Psoas muscle (tissue), 8 donors: ENCODE measurements around the gene CDHR2. TPM values are rescaled to one million over a fixed set of nuclear protein-coding genes. Genes with fewer than 3 reads are reported as not detected.

Experiments used
- ATAC-seq, 4 donors: fragments of 200-7000 bp; cut with Tn5 transposase; one replicate each; pipeline ENCODE4 v1.9.1; 2020; ENCODE audit warnings: moderate library complexity in 3 of 4, mild to moderate bottlenecking in 2 of 4
- DNase-seq, 2 donors: peaks; one replicate each; pipeline ENCODE4 v3.0.0-alpha.2; 2020
- H3K27ac ChIP-seq: fragments of 200-600 bp; one replicate; pipeline ENCODE4 v1.8.0; 2022
- H3K27me3 ChIP-seq, 3 donors: fragments of 200-600 bp in 1 of 3; one replicate each; pipeline versions ENCODE4 v1.6.1 to v1.8.0; 2013 to 2022; ENCODE audit warnings: low read length in 2 of 3, mild to moderate bottlenecking in 2 of 3, moderate library complexity in 1 of 3; ENCODE audit not compliant: insufficient read depth in 3 of 3
- H3K36me3 ChIP-seq, 2 donors: fragments of 200-600 bp in 1 of 2; one replicate each; pipeline versions ENCODE4 v1.6.1 to v1.8.0; 2013 to 2022; ENCODE audit warnings: low read depth in 1 of 2, mild to moderate bottlenecking in 1 of 2, moderate library complexity in 1 of 2; ENCODE audit not compliant: insufficient read depth in 1 of 2
- H3K4me1 ChIP-seq: fragments of 200-600 bp; one replicate; pipeline ENCODE4 v1.8.0; 2022
- H3K4me3 ChIP-seq: fragments of 200-600 bp; one replicate; pipeline ENCODE4 v1.8.0; 2022; ENCODE audit warnings: mild to moderate bottlenecking
- H3K9me3 ChIP-seq: fragments of 200-600 bp; one replicate; pipeline ENCODE4 v1.8.0; 2022
- WGBS, 3 donors: extraction: QIAGEN DNeasy Blood & Tissue Kit; methylation state at CpG; one replicate each; pipeline versions ENCODE4 v1.1.6 to v1.1.7; 2013; 5-methylcytosine and 5-hydroxymethylcytosine counted together
- intact Hi-C, 2 donors: fragments of 100-400 bp; cut with DNase I; formaldehyde crosslinking; loops; one replicate each; pipeline versions ENCODE4 v1.11.0 to v1.14.2; 2022
- polyA plus RNA-seq, 3 donors: library from polyadenylated mRNA; stranded (reverse); fragments of 200-250 nt; gene quantifications; one replicate each; pipeline ENCODE4 v1.2.3, GENCODE V29; 2013
- total RNA-seq, 4 donors: library from RNA; stranded (reverse); fragmentation: NEBNext Ultra II Directional in 2 of 4; extraction: Animal tissue kit (Norgen Biotek cat#: 25700) in 2 of 4; gene quantifications; one replicate each; pipeline versions ENCODE4 v1.2.1 to v1.2.4, GENCODE V29; 2021 to 2023
- TF ChIP-seq, protein P1 (sequence below): fragments of 200-600 bp; IDR thresholded peaks from one replicate; pipeline ENCODE4 v1.8.0; 2022; ENCODE audit warnings: antibody characterized with exemption
- donor health status: healthy with polysubstance abuse.
- donor health status: DM: no; HTN: no; CAD: no; lungs with moderate emphysema.
- donor health status: Bipolar disorder and iron deficiency.
- donor health status: healthy.
- donor health status: DM: yes; HTN: yes; CAD: no.
- donor health status: DM: no; HTN: no; CAD: no.
- donor health status: DM: no; HTN: no; CAD: no.
- donor health status: DM: yes; HTN: yes; CAD: no.

Gene CDHR2
- total and polyA plus RNA-seq, 7 donors, result 0.03 to 0.30 (median 0.14) TPM; not detected in 3

DNA sequence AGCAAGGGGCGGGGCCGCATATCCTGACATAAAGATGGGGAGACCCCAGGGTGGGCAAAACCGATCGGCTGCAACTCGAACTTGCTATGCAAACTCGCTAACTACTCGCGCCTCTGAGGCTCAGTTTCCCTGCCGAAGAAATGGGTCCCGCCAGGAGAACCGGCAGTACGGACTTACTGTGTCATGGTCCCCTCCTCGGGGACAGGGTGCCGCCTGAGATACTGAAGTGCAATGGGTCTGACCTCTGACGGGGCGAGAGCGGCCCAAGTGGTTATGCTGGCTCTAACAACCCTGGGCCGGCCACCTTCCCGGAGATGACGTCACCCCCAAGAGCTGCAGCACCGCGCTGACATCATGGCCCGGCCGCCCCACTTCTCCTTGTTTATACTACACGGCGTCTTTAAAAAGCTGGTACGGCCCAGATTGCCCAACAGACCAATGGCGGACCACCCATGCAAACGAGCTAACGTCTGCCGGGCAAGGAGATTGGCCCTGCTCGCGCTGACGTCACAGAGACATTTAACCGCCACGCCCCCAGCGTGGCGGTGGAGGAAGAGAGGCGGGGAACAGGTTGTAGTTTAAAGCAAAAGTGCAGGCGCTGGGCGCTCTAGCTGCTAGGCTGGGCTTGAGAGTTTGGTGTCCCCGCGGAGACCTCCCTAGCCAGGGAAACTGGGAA, 11.4 kb upstream of the CDHR2 start:
- peak; percentile 98 to 99 for DNase-seq
- TF ChIP-seq, protein P1, sequence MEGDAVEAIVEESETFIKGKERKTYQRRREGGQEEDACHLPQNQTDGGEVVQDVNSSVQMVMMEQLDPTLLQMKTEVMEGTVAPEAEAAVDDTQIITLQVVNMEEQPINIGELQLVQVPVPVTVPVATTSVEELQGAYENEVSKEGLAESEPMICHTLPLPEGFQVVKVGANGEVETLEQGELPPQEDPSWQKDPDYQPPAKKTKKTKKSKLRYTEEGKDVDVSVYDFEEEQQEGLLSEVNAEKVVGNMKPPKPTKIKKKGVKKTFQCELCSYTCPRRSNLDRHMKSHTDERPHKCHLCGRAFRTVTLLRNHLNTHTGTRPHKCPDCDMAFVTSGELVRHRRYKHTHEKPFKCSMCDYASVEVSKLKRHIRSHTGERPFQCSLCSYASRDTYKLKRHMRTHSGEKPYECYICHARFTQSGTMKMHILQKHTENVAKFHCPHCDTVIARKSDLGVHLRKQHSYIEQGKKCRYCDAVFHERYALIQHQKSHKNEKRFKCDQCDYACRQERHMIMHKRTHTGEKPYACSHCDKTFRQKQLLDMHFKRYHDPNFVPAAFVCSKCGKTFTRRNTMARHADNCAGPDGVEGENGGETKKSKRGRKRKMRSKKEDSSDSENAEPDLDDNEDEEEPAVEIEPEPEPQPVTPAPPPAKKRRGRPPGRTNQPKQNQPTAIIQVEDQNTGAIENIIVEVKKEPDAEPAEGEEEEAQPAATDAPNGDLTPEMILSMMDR, result no peak
- Histone ChIP-seq H3K4me3 (peak overlapping the region; percentile 77), H3K4me1 (peaks cover 39% of the 10 kb centered on the region), H3K36me3 (no peaks in the 10 kb centered on the region), H3K9me3 (no peaks in the 10 kb centered on the region), H3K27me3 (no peaks in the 10 kb centered on the region), H3K27ac (peak overlapping the region; percentile 96)
- ATAC-seq, result peak; percentile 85 to 86 (median 86)
- WGBS, 3 donors, result 0 to 1% (median 1%) methylated on average over 43 of the region's 43 CpGs
- intact Hi-C loops, result loop anchor here (2.0 to 5.0 kb wide), 2 partner anchors 90 to 121 kb away; partner anchors contain the start of genes CLTB (in 1 of the 2) and FAF2 (in 1 of the 2)

- H3K27ac ChIP-seq, result peak overlapping the region; percentile 96
- peaks cover 36% of the 10 kb centered on the region for H3K4me1 ChIP-seq
- ATAC-seq (no peak), DNase-seq (no peak)
- H3K27me3 ChIP-seq, result no peaks in the 10 kb centered on the region
- TF ChIP-seq, protein P1, result no peak
- 20 to 21% (median 21%) methylated on average over 13 of the region's 13 CpGs for WGBS, 3 donors
- no peaks in the 10 kb centered on the region for H3K36me3 ChIP-seq
- intact Hi-C loops, result loop anchor here (2.0 to 5.0 kb wide), 2 partner anchors 91 to 122 kb away; partner anchors contain the start of genes CLTB (in 1 of the 2) and FAF2 (in 1 of the 2)
- no peaks in the 10 kb centered on the region for H3K9me3 ChIP-seq
- H3K4me3 ChIP-seq, result peak overlapping the region; percentile 77
Measured at GRCh38 chr5:176538230-176538988, 10.7 kb upstream of the CDHR2 start.

- TF ChIP-seq, protein P1, result no peak
- Histone ChIP-seq H3K9me3 (no peaks in the 10 kb centered on the region), H3K27ac (no peak overlapping the region), H3K27me3 (no peaks in the 10 kb centered on the region), H3K36me3 (no peaks in the 10 kb centered on the region), H3K4me1 (peaks cover 30% of the 10 kb centered on the region), H3K4me3 (no peak overlapping the region)
- 16 to 26% (median 17%) methylated on average over 5 of the region's 5 CpGs for WGBS, 3 donors
- ATAC-seq (no peak), DNase-seq (peak in 1 of 2 donors; percentile 23)
- intact Hi-C loops, result loop anchor here (2.0 to 5.0 kb wide), 2 partner anchors 92 to 122 kb away; partner anchors contain the start of genes CLTB (in 1 of the 2) and FAF2 (in 1 of the 2)
Measured at GRCh38 chr5:176538989-176539384, 10.2 kb upstream of the CDHR2 start.

GRCh38 chr5:176540476-176540899, 8.7 kb upstream of the CDHR2 start:
- Histone ChIP-seq H3K4me1 (peaks cover 22% of the 10 kb centered on the region), H3K36me3 (no peaks in the 10 kb centered on the region), H3K27ac (no peak overlapping the region), H3K4me3 (no peak overlapping the region), H3K27me3 (no peaks in the 10 kb centered on the region), H3K9me3 (no peaks in the 10 kb centered on the region)
- intact Hi-C loops, result loop anchor here in 1 of 2 donors (10.0 kb wide), 1 partner anchor 126 kb away; the partner anchor contains the start of gene CLTB
- 86 to 87% (median 87%) methylated on average over 8 of the region's 8 CpGs for WGBS, 3 donors
- TF ChIP-seq, protein P1, result no peak
- peak in 1 of 2 donors; percentile 20 for DNase-seq
- no peak for ATAC-seq
